Neural cell (in vitro differentiated cells): ENCODE results near the gene UTP3.

Source experiments
- EZH2 ChIP-seq: fragments of 200-600, 300-800 bp; shearing (Covaris generic), sonication (generic); IDR thresholded peaks from 2 replicates; pipeline ENCODE4 v1.6.1; 2014; ENCODE audit warnings: antibody characterized with exemption, low read length, borderline replicate concordance, mild to moderate bottlenecking; ENCODE audit not compliant: insufficient read depth, poor library complexity, severe bottlenecking
- TF ChIP-seq, protein P1 (sequence below): fragments of 450-650 bp; IDR thresholded peaks from 2 replicates; pipeline ENCODE4 v1.5.1; 2014; ENCODE audit warnings: antibody characterized with exemption, mild to moderate bottlenecking, moderate library complexity; ENCODE audit not compliant: poor library complexity, severe bottlenecking

DNA sequence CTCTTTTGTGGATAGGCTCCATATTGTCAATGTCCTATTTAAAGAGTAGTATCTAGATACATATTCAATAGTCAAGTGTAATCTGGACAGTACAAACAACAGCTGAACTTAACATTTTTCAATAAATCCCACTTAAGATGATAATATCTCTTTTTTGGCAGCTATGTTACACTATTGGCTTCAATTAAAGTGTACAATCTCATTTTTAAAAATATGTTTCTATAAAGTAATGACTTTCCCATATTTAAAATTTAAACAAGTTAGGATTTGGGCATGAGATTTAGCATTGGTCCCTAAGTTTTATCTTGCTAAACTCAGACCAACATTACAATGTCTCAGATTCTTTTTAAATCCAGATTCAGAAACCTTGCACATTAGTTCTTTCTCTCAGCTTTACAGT is 14.1 kb upstream of the UTP3 start:
- TF ChIP-seq, protein P1, sequence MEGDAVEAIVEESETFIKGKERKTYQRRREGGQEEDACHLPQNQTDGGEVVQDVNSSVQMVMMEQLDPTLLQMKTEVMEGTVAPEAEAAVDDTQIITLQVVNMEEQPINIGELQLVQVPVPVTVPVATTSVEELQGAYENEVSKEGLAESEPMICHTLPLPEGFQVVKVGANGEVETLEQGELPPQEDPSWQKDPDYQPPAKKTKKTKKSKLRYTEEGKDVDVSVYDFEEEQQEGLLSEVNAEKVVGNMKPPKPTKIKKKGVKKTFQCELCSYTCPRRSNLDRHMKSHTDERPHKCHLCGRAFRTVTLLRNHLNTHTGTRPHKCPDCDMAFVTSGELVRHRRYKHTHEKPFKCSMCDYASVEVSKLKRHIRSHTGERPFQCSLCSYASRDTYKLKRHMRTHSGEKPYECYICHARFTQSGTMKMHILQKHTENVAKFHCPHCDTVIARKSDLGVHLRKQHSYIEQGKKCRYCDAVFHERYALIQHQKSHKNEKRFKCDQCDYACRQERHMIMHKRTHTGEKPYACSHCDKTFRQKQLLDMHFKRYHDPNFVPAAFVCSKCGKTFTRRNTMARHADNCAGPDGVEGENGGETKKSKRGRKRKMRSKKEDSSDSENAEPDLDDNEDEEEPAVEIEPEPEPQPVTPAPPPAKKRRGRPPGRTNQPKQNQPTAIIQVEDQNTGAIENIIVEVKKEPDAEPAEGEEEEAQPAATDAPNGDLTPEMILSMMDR, result no peak
- TF ChIP-seq EZH2, result no peak
